SK-N-MC (cell line): ENCODE measurements around the gene SLC43A1.
"Not testable (repeated sequence)": the region's sequence is repeated elsewhere in the genome, so short reads cannot be mapped to it uniquely, and the experiment has no call there.

Experiments used
- DNase-seq: peaks from one replicate; pipeline ENCODE4 v3.0.0-alpha.2; 2011; ENCODE audit warnings: low read depth, low spot score
- H3K27ac ChIP-seq: fragments of 200-600 bp; sonication (generic); 2 replicates; pipeline ENCODE4 v1.5.1; 2016; ENCODE audit warnings: mixed run types
- H3K36me3 ChIP-seq: fragments of 200-600 bp; sonication (generic); 2 replicates; pipeline ENCODE4 v1.6.1; 2017; ENCODE audit warnings: antibody characterized with exemption, low read length, mixed read lengths; ENCODE audit not compliant: insufficient read depth
- H3K4me3 ChIP-seq: fragments of 200-600 bp; sonication (generic); 2 replicates; pipeline ENCODE4 v1.5.1; 2016
- H3K9ac ChIP-seq: fragments of 200-600 bp; sonication (generic); 2 replicates; pipeline ENCODE4 v1.8.0; 2017; ENCODE audit warnings: mixed run types, mixed read lengths; ENCODE audit not compliant: insufficient read length
- H3K9me3 ChIP-seq: fragments of 200-600 bp; sonication (generic); 2 replicates; pipeline ENCODE4 v1.6.1; 2017; ENCODE audit warnings: low read depth, mild to moderate bottlenecking, antibody characterized with exemption, low read length, moderate library complexity, mixed read lengths
- EZH2 ChIP-seq: fragments of 200-600 bp; sonication (generic); IDR thresholded peaks from one replicate; pipeline ENCODE4 v1.6.1; 2017; ENCODE audit warnings: antibody characterized with exemption
- FOXP2 ChIP-seq: optimal IDR thresholded peaks from 2 replicates; pipeline ENCODE3; 2011; ENCODE audit warnings: mild to moderate bottlenecking, moderate library complexity; ENCODE audit not compliant: insufficient read depth; ENCODE audit errors: extremely low read length, control extremely low read depth
- POLR2AphosphoS5 ChIP-seq: IDR thresholded peaks from 2 replicates; pipeline ENCODE4 v1.6.1; 2012; ENCODE audit warnings: mild to moderate bottlenecking, low read depth, low read length, borderline replicate concordance

The SLC43A1 gene

GRCh38 chr11:57536947-57537619 lies 21.6 kb upstream of the SLC43A1 start, which contains the start of gene SMTNL1:
TSS of gene SMTNL1 (plus strand) at chr11:57537595. CDS start at chr11:57542643, 5,048 bp downstream.
- no peak within 1 kb of the TSS for H3K27ac ChIP-seq
- H3K9ac ChIP-seq: no peak within 1 kb of the TSS
- DNase-seq: no peak

GRCh38 chr11:57534449-57534848 lies 18.9 kb upstream of the SLC43A1 start:
- not testable (repeated sequence) for H3K36me3 ChIP-seq, H3K27ac ChIP-seq, DNase-seq, H3K4me3 ChIP-seq, H3K9ac ChIP-seq, H3K9me3 ChIP-seq

More at GRCh38 chr11:57536947-57537619, 21.6 kb upstream of the SLC43A1 start, which contains the start of gene SMTNL1:
- Histone ChIP-seq H3K36me3 (no peaks in the 10 kb centered on the region), H3K4me3 (no peak within 1 kb of the TSS), H3K9me3 (no peaks in the 10 kb centered on the region)
- TF ChIP-seq POLR2AphosphoS5 (no peak), EZH2 (no peak), FOXP2 (no peak)

GRCh38 chr11:57530596-57531507 lies 15.3 kb upstream of the SLC43A1 start, which contains the start of gene TIMM10:
TSS of gene TIMM10 (minus strand) at chr11:57530754. CDS start at chr11:57530189, 565 bp downstream.
- H3K4me3 ChIP-seq: peak within 1 kb of the TSS; percentile 94
- H3K9me3 ChIP-seq: no peaks in the 10 kb centered on the region
- H3K9ac ChIP-seq: peak within 1 kb of the TSS; percentile 96
- TF ChIP-seq FOXP2 (no peak), POLR2AphosphoS5 (peak; percentile 72), EZH2 (no peak)
- peak within 1 kb of the TSS; percentile 37; the same call in 1 of the 2 replicates for H3K27ac ChIP-seq
- peak; percentile 92 for DNase-seq
- peaks cover 13% of the 10 kb centered on the region for H3K36me3 ChIP-seq

GRCh38 chr11:57530215-57530595 lies 14.7 kb upstream of the SLC43A1 start:
- peak overlapping the region; percentile 96 for H3K9ac ChIP-seq
- TF ChIP-seq POLR2AphosphoS5: no peak
- no peak for TF ChIP-seq FOXP2
- TF ChIP-seq EZH2: no peak
- H3K4me3 ChIP-seq: peak overlapping the region; percentile 94
- H3K36me3 ChIP-seq: peaks cover 13% of the 10 kb centered on the region
- no peaks in the 10 kb centered on the region for H3K9me3 ChIP-seq
- no peak for DNase-seq
- peak overlapping the region; percentile 37; the same call in 1 of the 2 replicates for H3K27ac ChIP-seq

GRCh38 chr11:57529012-57529411 lies 13.5 kb upstream of the SLC43A1 start:
- H3K27ac ChIP-seq: no peak overlapping the region
- no peaks in the 10 kb centered on the region for H3K9me3 ChIP-seq
- no peak overlapping the region for H3K4me3 ChIP-seq
- DNase-seq: no peak
- H3K36me3 ChIP-seq: peaks cover 13% of the 10 kb centered on the region
- no peak overlapping the region for H3K9ac ChIP-seq
- TF ChIP-seq FOXP2 (no peak), POLR2AphosphoS5 (no peak), EZH2 (no peak)

GRCh38 chr11:57527056-57527631 lies 11.6 kb upstream of the SLC43A1 start:
- H3K9me3 ChIP-seq: no peaks in the 10 kb centered on the region
- no peak overlapping the region for H3K27ac ChIP-seq
- no peak overlapping the region for H3K9ac ChIP-seq
- peaks cover 13% of the 10 kb centered on the region for H3K36me3 ChIP-seq
- TF ChIP-seq EZH2 (no peak), FOXP2 (no peak), POLR2AphosphoS5 (0 out of 2 replicates have a peak, but pooled peaks have one; percentile 12)
- no peak for DNase-seq
- no peak overlapping the region for H3K4me3 ChIP-seq

GRCh38 chr11:57523419-57523818 lies 7.9 kb upstream of the SLC43A1 start:
- no peak overlapping the region for H3K9ac ChIP-seq
- no peak overlapping the region for H3K4me3 ChIP-seq
- TF ChIP-seq POLR2AphosphoS5 (no peak), EZH2 (no peak), FOXP2 (no peak)
- no peaks in the 10 kb centered on the region for H3K9me3 ChIP-seq
- no peak for DNase-seq
- H3K27ac ChIP-seq: no peak overlapping the region
- peaks cover 6% of the 10 kb centered on the region for H3K36me3 ChIP-seq

- no peak for DNase-seq
- no peak overlapping the region for H3K4me3 ChIP-seq
- no peak overlapping the region for H3K27ac ChIP-seq
- H3K9me3 ChIP-seq: no peaks in the 10 kb centered on the region
- TF ChIP-seq FOXP2 (no peak), EZH2 (no peak), POLR2AphosphoS5 (no peak)
- H3K36me3 ChIP-seq: no peaks in the 10 kb centered on the region
- H3K9ac ChIP-seq: no peak overlapping the region
Measured at GRCh38 chr11:57521116-57521515, 5.6 kb upstream of the SLC43A1 start.

- Histone ChIP-seq H3K36me3 (no peaks in the 10 kb centered on the region), H3K9me3 (no peaks in the 10 kb centered on the region), H3K27ac (no peak overlapping the region), H3K9ac (peak overlapping the region; percentile 78), H3K4me3 (peak overlapping the region; percentile 92)
- TF ChIP-seq EZH2 (no peak), POLR2AphosphoS5 (no peak), FOXP2 (no peak)
- no peak for DNase-seq
Measured at GRCh38 chr11:57516061-57516443, 550 bp upstream of the SLC43A1 start.
